Right kidney (tissue), 1 donor: ENCODE results near the gene UGCG.

Experiments used
- DNase-seq: peaks from one replicate; pipeline ENCODE4 v3.0.0-alpha.2; 2016

Gene UGCG

GRCh38 chr9:111983484-111983908 lies 86.9 kb downstream of the UGCG start:
- DNase-seq: no peak

- DNase-seq: no peak
Observed at GRCh38 chr9:111984086-111984802, 87.6 kb downstream of the UGCG start.
